ENCODE data around the gene CDC42BPG.
A peak's percentile ranks its signal among the peaks of the same experiment; 100 is the strongest.

The CDC42BPG gene

DNA sequence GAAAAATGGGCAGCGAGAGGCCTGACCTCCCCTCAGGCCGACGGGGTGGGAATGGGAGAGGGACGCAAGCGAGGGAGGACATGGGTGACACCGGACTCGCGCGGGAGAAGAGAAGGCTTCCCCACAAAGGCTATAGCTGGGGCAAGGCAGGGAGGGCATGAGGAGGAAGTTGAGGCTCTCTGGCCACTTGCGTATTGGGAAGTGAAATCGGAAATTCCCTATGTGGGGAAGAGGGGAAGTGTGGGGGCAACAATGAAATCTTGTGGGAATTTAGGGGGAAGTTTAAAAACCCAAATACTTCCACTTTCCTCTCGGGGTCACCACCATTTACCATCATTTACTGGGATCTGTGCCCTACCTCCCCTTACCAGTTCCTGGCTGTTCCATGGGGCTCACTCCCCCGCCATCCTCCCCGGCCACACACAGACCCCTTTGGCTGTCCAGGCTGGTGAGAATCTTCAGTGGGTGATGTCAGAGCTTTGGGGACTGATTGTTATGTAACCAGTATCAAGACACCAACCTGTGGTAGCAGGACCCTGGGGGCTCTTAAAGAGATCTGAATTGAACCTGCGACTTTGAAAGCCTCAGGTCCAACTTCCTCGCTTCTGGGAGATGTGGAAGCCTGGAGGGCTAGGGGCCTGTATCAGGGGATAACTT, 34.9 kb upstream of the CDC42BPG start:
- DNase-seq = no peak

DNA sequence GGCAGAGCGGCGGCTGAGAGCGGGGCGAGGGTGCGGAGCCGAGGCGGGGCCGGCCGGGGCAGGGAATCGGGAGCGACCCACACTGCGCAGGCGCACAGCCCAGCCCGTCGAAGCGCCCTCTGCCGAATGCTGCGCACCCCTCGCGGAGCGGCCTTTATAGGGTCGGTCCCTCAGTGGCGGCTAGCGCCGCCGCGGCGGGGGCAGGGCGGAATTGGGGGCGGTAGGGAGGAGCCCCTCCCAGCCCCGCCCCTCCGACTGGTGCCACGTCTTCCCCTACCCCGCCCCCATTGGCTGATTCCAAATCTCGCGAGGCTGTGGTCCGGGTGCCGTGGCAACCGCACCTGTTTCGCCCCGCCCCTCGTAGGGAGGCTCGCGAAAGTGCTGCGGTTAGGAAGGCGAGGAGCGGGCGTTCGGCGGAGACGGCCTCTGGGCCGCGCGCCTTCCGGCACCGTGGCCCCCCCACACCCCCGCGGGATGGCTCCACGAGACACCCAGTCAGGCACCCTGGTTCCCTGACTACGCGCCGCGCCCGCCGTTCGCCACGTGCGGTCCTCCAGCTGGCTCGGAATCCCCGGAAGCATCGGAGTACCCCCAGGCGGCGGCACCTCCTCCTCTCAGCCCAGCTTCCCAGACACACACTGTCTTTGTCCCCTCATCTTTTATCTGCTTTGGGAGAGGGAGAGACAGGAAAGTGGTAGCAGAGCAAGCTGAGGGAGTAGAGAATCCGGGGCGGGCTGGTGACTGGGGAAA, 34.2 kb upstream of the CDC42BPG start, which contains the start of gene EHD1:
Gene EHD1 (minus strand): TSS at position 128 of the 750 bp plus-strand sequence. CDS start 157 bp downstream, outside the sequence.
- peak; percentile 98 for DNase-seq

DNA sequence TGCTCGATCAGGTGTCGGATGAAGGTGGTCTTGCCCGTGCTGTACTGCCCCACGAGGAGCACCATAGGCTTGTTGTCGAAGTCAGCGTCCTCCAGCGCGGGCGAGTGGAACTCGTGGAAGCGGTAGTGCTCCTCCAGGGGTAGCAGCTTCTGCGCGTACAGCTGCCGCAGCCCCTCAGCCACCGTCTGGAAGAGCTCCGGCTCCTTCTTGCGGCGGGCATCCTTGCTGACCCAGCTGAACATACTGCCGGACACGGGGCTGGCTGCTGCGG, 33.7 kb upstream of the CDC42BPG start:
- peak; percentile 61 for DNase-seq

DNA sequence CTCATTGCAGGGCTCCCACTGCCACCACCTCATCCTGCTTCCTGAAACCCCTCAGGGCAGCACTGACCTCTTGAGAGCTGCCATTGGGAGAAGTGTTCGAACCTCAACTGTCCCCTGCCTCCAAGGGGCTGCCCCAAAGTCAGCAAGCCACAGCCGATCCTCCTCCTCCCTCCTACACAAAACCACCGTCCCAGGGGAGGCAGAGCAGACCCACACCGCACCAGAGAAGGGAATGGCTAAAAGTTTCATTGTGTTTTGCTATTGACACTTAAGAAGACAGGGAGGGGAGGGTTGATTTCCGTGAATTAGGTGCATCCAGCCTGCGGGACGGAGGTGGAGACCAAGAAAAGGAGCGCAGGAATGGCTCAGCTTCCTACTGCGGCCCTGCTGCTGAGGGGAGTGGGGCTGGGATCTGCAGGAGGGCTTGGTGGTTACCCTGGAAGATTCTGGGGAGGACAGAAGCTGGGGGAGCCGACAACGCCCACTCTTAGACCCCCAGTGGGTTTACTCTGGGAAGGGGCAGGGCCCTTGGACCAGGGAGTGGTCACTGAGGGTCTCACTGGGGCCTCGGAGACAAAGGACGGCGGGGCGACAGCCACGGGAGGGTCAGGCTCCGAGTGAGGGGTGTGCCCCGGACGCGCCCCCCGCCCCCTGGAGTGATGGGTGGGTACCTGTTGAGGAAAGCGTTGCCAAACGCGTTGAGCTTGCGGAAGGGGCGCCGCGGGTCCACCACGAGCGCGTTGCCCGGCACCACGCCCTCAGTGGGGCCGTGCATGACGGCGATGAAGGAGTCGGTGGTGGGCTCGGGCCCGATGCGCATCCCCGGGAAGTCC, 33.2 kb upstream of the CDC42BPG start:
- DNase-seq = no peak

DNA sequence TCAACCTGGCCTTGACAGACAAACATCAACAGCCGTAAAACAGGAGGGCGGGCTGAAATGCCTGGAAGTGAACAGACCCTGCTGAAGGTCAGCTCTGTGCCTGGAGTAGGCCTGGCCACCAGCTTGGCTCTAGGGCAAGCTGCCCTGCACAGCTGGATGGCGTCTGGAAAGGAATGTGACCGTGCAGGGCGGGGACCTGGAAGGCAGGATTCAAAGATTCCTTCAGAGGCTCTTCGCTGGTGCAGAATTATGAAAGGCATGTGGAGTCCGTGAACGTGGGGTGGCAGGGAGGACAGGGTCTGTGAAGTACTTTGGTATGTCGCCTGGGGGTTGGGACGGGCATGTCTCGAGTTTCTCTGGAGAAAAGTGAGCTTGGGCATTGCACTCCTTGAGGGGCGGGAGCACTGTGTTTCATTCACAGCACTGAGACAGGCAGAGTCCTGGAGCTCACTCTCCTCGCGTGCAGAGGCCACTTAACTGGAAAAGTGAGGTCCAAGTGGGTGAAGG, 32.4 kb upstream of the CDC42BPG start:
- no peak for DNase-seq

DNA sequence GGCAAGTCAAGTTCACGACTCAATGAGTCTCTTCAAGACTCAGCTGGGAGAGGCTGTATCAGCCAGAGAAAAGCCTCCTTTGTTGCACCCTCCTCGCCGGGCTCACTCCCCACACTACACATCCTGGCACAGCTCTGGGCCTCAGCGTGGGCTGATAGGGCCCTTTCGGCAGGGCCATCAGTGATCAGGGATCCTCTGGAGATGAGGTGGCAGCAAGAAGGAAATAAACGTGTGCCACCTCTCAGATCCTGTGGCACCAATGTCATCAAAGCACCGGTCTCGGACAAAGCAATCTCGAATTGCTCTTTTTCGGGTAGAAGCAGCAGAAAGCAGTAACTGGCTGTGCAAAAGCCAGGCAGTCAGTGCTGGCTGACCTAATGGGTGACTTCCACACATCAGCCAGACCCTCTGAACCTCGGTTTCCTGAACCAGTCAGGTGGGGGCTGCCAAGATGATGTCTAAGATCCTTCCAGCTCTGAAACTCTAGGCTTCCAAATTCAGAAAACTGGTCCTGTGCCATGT, 31.8 kb upstream of the CDC42BPG start:
- DNase-seq = no peak

DNA sequence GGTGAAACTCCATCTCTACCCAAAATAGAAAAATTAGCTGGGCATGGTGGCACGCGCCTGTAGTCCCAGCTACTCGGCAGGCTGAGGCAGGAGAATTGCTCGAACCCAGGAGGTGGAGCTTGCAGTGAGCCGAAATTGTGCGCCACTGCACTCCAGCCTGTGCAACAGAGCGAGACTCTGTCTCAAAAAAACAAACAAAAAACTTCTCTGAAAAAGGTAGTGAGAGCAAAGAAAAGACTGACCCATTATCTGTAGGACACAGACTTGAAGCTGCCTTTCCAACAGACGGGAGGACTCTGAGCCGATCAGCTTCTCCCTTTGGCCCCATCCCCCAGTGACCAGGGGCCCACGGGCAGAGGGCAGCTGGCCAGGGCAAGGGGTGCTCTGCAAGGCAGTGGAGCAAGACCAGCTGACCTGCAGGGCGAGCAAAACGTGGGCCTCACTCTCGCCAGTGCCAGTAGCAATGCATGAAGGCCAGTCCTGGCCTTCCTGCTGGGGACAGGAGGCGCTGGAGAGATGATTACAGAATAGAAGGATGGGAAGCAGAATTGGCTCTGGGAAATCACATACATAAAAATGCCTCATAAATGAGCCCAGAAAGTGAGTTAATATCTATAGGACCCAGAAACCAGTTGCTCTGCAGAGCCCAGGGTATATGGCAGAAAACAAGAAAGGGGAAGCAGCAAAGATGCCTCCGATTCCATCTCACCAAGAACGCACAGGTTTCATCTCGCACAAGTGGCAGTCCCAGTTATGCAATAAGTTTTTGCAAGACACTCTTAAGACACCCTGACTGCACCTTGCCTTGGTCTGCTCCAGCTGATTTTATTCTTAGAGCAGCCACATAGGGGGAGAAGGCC, 31.1 kb upstream of the CDC42BPG start:
- no peak for DNase-seq

DNA sequence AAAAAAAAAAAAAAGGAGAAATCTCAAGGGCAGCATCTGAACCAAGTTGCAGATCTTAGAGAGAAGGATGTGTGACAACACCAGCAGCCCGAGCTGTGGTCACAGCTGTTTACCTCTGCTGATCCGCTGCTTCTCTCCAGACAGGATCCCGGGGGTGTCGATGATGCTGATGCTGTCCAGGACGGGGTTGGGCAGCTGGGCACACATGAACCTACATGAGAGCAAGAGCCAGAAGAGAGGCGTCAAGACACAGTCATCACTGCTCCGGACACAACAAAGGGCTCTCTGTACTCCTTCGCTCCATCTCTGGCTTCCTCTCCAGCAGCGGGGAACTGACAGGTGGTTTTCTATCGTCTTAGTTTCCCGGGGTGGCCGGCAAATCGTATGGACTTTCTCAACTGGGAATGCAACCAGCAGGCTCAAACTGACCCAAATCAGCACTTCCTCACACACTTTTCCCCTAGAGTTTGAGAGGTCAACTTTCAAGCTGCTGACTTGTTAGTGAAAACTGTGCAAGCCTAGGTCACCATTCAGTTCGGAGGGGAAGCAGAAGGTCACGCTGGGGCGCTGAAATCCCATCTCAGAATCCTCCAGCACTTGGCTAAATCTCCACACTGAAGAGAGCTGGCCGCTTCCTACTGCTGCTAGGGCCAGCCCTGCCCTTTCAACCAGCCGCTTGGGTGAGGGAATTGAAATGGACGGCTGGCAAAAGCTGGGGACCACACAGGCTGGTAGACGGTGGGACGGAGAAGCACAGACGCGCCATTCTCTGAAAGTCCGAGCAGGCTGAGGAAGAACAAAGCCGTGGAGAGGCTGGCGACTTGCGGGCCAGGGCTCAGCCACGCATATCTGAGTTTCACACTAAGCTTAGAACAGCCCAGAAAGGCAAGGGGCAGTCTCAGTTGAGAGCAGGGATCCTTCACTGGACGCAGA, 30.1 kb upstream of the CDC42BPG start:
- no peak for DNase-seq

DNA sequence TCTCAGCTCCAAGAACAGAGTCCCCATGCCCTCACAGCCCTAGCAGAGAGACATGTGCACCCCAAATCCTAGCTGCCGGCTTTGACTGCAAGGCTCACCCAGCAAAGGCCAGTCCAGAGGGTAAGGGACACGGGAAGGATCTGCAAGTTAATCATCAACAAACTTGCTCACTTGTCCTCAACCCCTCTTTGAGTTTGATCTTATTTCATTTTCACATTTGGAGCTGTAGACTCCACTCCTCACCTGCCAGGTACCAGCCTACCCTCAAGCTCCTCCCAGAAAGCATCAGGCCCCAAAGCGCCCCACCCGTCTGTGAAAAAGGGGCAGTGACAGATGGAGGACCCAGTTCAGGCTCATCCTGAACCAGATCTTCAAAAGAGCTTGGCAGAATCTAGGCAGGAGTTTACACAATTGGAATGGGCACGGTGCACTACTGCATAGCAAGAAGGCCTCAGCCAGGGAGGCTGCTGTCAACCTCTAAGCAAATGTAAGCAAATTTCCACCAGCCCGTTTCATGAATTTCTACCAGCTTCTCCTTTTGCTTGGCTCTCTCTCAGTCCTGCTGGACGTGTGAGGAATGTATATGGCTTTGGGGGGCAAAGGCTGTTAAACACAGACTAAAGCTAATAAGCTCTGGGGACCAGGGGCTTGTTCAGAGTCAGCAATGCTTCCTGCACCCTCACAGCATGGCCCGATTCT, 28.5 kb upstream of the CDC42BPG start:
- no peak for DNase-seq

DNA sequence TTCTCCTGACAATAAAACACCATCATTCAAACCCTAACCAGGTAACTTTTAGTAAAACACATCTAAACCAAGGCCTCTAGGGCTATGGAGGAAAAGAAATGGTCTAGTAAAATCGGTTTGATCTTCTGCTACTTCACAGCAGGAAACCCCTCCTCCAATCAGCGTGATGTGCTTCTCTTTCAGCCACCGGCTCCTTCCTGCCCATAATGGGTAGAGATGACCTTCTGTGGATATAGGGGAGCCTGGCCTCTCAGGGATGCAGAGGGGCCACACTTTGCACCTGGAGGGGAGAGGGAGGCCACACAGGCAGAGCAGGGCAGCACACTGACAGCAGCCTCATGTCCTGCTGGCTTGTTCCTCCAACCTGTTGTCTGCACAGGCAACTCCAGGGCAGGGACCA, 27.0 kb upstream of the CDC42BPG start:
- no peak for DNase-seq

DNA sequence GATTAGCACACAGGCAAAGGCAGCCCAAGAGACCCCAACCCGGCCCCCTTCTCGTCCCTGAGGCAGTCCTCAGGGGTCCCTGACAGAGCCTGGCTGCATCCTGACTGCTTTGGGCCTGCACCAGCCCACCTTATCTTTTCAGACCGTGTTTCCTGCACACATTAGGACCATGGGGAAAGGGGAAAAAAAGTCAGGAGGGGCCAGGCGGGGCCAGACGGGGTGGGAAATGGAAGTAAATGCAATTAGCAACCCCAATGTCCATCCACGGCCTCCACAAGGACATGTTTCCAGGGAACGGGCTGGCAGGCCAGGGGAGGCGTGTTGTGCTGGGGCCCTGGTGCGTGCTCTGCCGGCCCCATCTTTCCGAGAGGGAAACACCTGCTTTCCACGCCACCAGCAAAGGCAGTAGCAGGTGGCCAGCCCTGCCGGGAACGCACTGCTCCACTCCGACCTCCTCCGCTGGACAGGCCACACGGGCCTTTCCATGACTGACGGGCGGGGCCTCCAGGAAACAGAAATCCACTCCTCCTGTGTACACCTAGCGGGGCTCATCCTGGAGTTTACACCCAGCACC, 26.5 kb upstream of the CDC42BPG start:
- DNase-seq = no peak

DNA sequence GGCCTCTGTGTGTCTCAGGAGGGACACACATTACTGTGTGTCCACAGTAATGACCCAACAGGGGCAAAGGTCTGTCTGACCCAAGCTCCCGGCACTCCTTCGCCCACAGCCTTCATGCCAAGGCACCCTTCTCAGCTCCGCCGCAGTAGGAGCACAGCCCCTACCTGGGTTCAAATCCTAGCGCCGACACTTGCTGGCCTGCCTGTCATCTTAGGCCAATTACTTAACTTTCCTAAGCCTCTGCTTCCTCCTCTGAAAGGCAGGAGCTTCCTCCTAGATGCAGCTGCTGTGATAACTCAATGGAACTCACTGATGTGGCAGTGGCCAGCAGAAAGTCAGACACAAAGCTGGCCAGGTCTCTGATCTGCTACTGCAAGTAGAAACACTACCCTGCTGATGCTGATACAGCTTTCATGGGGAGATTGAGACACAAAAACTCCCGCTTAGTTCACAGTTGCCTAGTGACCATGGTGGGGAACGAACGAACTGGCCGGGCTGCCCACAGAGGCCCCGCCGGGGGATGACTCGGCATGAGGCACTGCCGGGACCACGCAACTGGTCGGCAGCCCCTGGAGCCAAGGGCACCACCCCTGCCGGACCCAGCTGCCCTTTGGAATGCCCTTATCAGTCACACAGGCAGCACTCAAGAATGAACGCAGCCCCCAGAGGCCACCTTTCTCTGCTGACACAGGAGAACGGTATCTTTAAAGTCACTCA, 25.9 kb upstream of the CDC42BPG start:
- DNase-seq = no peak

DNA sequence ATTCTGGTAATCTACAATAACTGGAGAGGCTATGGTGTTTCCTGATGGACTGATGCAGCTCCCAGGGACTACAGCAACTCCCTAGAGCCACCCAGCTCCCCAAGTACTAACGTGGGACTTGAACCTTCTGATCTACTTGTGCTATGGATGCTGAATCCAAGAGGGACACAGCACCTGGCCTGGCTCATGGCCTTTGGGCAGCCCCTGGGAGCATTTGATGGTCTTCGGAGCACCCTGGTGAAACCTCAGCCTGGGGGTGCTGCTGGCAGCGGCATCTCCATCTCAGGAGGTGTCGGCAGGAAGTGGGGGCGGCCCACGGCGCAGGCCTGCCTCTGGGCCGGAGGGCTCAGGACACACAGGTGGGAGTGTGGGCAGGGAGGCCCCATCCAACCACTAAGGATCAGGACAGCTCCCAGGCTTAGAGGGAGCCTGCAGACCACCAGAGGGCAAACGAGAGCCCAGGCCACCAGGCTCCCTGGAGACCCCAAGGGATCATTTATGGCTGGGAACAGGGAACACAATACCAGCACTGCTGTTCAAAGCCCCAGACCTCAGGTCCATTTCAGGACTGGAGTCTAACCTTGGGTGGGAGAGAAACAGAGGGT, 25.2 kb upstream of the CDC42BPG start:
- DNase-seq = no peak

DNA sequence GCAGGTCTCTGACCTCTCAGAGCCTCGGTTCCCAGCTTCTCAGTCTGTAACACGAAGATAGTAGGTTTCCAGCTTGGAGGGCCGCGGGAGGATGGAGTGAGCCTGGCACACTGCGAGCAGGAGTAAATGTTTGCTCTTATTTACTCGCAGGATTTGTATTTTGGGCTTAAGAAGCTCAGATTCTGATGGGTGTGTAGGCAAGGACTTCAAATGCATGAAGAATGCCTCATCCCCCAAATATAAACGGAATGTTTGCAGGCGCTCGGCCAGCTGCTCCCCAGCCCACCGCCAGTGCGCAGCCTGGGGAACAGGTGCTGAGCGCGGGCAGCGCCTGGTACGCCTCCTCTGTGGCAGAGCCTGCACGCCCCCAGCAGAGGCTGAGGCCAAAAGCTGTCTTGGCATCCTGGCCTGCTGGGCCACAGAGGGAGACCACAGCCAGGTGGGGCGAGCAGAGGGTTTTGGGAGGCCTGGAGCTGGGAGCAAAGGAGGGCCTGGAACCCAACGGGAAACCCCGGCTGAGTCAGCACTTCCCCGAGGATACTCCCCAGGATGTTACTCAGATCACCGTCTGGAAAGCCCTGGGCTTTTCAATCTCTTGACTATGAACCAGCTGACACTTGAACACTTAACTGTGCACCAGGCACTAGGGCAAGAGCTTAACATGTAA, 24.6 kb upstream of the CDC42BPG start:
- DNase-seq = no peak

DNA sequence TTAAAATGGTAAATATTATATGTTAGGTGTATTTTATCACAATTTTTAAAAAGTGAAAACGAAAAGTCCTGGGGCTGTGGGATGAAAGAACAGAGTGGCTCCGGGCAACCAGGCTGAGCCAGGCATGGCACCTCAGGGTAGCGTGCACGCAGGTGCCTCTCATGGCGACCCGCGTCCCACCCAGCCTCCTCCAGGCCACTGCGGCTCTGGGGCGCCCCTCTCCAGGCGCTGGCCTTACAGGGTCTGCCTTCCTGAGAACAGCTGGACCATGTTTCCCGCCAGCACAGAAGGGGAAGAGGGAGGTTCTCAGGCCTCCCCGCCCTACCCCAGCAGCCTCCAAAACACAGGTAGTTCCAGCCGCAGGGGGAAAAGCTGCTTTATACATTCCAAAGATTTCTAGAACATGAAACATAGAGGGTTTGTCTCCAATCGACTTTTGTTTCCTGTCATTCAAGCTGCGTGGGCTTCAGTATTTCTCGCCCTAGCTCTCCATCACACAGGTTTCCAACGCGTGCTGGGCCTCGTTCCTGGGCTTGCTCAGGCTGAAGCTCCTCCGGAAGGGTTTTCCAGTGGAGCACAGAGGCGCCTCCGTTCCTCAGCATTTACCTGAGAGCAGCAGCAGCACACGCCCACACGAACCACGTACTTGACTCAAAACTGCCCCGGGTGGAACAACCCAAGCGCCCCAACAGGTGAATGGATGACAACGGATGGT, 23.5 kb upstream of the CDC42BPG start:
- DNase-seq = no peak

DNA sequence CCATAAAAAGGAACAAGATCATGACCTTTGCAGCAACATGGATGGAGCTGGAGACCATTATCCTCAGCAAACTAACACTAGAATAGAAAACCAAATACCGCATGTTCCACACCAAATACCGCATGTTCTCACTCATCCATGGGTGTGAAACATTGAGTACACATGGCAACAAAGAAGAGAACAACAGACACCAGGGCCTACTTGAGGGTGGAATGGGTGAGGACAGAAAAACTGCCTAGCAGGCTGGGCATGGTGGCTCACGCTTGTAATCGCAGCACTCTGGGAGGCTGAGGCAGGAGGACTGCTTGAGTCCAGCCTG, 21.7 kb upstream of the CDC42BPG start:
- DNase-seq = no peak

DNA sequence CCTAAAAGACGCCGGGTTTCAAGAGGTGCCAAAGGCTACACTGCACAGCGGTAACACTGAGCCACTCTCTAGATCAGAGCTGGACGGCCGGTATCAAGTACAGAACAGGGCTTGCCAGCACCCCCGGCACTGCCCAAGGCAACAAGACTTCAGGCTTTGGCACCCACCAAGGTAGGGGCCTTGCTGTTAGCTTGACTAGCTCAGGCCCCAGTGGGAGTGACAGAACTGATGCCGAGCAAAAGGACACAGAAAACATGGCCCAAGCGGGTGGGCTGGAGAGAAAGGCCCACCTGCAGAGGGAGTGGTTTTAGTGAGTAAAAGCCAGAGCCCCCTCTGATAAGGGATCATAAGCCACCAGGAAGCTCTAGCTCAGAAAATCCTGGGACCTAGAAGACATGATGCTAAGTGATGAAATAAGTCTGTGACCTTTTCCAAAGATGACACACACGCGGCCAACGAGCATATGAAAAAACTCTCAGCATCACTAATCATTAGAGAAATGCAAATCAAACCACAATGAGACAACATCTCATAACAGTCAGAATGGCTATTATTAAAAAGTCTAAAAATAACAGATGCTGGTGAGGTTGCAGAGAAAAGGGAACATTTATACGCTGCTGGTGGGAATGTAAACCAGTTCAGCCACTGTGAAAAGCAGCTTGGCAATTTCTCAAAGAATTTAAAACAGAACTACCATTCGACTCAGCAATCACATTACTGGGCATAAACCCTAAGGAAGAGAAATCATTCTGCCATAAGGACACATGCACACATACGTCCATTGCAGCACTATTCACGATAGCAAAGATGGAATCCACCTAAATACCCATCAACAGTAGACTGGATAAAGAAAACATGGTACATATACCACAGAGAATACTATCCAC, 21.1 kb upstream of the CDC42BPG start:
- no peak for DNase-seq
